GM19351 (cell line): ENCODE data around the gene RAET1L.
"Not testable (repeated sequence)": the region's sequence is repeated elsewhere in the genome, so short reads cannot be mapped to it uniquely, and the experiment has no call there.

Source experiments
- ATAC-seq: cut with Tn5 transposase; IDR thresholded peaks from one replicate; pipeline ENCODE4 v1.9.1; 2021; ENCODE audit warnings: mild to moderate bottlenecking, moderate library complexity; ENCODE audit not compliant: unreplicated experiment

RAET1L gene

GRCh38 chr6:149995971-149996370, 29.4 kb downstream of the RAET1L start:
- ATAC-seq: no peak

DNA sequence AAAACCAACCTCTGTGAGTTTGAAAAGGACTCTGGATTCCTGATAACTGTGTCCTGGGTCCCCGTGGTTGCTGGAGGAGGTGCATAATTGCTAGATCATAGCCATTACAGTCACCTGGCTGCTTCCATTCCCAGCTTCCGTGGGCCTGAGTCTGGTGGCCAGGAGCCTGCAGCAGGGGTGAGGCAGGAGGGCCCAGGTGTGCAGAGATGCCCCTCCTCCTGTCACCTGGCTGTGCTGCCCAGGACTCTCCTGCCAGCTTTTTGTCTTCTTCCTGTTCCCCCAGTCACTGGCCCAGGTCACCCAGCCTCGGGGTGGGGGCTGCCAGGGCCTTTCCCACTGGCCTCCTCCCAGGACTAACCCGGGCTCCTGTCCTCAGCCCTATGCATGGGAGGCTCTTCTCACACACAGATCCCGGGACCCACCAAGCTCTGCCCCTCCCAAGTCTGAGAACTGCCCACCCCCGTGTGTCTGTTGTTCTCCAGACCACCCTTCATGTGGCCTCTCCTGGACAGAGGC, 30.0 kb downstream of the RAET1L start:
- no peak for ATAC-seq

DNA sequence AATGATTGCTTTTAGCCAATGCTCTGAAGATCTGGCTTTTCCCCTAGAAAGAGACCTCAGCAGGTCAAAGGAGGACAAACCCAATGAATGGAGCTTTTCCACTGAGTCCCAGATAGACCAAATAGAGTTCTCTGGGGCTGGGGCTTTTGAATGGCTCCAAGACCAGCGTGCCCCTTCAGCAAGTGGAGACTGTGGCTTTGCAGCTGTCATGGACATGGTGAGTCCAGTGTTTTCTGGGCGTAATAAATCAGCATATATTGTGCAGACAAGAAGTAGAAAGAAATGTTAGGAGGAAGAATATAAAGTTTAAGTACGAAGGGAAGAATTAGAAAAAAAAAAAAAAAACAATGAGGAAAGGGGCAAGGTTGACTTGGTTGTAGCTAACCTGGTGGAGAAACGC, 33.5 kb downstream of the RAET1L start:
- no peak for ATAC-seq

- not testable (repeated sequence) for ATAC-seq
These were observed 33.9 kb downstream of the RAET1L start for GRCh38 chr6:149991472-149991795.

DNA sequence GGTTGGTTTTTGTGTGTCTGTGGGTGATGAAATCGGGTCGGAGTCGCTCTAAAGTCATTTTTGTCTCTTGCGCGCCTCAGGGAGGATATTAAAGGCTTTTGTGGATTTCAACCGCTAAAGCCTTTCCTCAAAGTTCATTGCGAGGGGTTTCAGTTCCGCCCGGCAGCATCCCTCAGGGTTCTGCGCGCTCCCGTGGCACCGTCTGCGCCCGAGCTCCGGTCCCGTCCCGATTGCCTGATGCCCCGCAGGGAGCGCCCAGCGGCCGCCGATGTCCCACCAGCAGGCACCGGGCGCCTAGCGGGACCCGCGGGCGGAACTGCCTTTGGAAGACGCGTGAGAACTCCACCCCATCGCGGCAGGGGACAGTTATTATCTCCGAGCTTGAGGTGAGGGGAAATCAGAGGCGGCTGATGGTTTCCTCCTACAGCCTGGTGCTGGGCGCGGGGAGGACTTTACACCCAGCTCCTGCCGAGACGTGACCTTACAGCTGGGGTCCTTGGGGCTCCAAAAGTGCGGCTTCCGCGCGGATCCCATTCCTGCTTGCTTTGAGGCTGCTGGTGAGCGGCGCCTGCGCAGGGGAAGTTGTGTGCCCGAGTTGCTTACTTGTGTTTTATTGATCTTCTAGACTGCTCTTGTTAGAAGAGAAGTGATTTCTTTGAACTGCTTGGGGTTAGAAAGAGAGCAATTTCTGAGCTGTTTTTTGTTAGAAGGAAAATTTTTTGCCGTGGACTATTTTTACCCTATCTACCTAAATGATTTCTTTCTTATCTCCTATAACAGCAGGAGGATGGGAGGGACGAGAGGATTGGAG, 34.5 kb downstream of the RAET1L start:
- ATAC-seq: peak; percentile 57

- no peak for ATAC-seq
These were observed 35.1 kb downstream of the RAET1L start for GRCh38 chr6:149990212-149990660.

DNA sequence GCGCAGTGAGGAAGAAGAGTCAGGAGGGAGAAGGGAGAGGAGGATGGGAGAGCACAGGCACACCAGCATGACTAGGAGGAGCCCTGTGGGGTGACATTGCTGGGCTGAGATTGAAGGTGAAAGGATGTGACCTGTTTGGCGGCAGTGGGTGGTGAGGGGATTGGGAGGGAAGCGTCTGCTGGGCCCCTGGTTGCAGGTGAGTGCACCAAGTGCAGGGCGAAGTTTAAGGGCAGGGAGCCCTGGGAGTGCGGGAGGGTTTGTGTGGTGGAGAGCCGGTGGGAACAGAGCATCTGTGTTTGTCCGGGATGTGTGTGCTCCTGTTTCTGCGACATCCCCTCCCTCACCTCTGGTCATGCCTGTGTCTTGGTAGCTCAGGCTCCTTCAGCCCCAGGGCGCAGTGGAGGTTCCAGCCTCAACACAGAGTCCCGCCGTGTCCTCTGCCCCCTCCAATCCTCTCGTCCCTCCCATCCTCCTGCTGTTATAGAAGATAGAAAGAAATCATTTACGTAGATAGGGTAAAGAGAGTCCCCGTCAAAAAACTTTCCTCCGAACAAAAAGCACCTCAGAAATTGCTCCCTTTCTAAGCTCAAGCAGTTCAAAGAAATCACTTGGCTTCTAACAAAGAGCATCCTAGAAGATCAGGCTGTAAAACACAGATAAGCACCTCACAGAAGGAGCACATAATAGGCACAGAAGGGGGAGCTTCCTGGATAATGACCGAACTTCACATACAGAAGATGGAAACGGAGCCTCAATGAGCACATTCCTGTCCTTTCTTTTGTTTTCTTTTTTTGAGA, 36.6 kb downstream of the RAET1L start:
- no peak for ATAC-seq

- ATAC-seq: no peak
These were observed 37.7 kb downstream of the RAET1L start for GRCh38 chr6:149987602-149988107.

GRCh38 chr6:149985481-149985937, 39.8 kb downstream of the RAET1L start:
- no peak for ATAC-seq

DNA sequence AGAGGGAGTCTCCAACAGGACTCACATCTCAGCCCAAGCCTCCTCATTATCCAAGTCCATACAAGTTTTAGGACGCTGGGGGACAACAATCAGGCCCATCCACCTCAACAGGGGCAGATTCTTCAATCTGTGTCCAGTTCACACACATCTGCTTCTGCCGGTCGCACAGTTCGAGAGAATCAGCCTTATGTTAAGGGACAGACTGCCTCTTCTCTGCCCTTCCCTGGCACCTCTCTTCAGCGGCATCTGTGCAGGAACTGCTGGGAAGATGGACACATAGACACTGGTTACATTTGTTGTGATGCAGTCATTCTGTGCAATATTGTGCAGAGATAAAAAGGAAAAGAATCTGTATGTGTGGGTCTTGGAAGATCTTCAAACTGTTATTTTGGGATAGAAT, 40.6 kb downstream of the RAET1L start:
- ATAC-seq: no peak

- no peak for ATAC-seq
These were observed 42.2 kb downstream of the RAET1L start for GRCh38 chr6:149983145-149983544.

GRCh38 chr6:149979293-149979692, 46.0 kb downstream of the RAET1L start:
- no peak for ATAC-seq

DNA sequence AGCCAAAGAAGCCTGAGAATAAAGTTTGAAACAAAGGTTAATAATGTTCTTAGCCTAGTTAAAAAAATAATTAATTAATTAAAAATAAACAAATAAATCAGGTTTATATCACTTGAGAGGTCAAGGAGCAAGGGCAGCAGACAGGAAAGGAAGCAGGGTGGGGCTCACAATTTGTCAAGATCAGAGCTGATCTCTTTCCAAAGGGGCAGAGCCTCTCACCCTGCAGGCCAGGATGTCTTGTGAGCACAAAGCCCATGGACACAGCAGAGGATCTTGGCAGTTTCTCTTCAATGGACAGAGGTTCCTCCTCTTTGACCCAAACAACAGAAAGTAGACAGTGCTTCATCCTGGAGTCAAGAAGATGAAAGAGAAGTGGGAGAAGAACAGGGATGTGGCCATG, 46.7 kb downstream of the RAET1L start:
- no peak for ATAC-seq

DNA sequence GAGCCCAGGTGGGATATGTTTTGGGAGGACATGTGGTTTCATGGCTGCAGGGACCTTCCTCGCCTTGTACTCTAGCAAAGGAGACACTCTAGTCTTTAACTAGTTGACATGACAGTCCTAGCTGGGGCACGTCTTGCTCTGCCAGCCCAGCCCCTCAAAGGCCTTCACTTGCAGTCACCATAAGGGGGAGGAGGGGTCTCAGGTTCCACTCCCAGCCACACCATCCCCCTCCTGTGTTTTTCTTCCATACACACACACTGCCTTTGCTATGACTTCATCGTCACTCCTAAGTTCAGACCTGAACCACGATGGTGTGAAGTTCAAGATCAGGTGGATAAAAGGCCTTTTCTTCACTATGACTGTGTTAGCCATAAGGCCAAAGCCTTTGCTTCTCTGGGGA, 48.1 kb downstream of the RAET1L start:
- no peak for ATAC-seq

DNA sequence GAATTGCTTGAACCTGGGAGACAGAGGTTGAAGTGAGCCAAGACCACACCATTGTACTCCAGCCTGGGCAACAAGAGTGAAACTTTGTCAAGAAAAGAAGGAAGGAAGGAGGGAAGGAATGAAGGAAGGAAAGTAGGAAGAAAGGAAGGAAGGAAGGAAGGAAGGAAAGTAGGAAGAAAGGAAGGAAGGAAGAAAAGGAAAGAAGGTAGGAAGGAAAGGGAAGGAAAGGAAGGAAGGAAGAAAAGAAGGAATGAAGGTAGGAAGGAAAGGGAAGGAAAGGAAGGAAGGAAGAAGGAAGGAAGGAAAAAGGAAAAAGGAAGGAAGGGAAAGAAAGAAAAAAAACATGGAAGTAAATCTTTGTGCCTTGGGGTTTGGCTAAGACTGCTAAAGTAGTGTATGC, 49.9 kb downstream of the RAET1L start:
- no peak for ATAC-seq

- no peak for ATAC-seq
These were observed 50.5 kb downstream of the RAET1L start for GRCh38 chr6:149974825-149975224.

DNA sequence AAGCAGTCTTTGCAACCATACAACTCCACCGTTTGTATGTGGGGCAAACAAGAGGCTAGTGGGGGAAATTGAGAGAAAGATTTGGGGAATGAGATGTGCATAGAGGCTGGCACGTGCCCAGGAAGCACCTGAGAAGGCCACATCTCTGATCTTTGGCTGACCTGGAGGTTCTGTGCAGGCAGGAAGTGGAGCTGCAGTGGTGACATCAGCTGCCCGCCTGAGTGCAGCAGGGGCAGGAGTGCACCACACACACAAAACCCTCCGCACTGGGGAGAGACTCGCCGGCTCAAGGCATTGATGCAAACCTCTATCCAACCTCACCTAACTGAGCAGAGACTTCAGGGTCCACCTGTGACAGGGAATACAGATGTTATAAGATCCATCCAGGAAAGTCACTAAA, 50.9 kb downstream of the RAET1L start:
- ATAC-seq: not testable (repeated sequence)

DNA sequence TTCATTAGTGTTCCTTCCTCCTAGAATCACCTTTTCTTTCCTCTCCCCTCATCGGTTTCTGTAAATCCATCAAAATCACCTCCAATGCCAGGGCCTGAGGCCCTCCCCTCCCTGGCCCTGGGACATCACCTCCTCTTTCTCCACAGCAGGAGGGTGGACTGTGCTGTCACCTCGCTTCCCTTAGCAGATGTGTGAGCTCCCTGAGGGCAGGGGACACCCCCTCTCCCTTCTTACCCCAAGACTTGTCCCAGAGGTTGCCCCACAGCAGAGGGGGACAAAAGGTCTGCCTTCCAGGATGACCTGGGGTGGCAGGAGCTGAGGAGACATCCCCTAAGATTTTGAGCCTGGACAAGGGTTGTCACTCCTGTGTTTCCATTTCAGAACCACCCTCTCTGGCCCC, 55.7 kb downstream of the RAET1L start:
- ATAC-seq: no peak

GRCh38 chr6:149968909-149969308, 56.4 kb downstream of the RAET1L start:
- not testable (repeated sequence) for ATAC-seq
